ENCODE data around the gene DIP2B.
A peak's percentile ranks its signal among the peaks of the same experiment; 100 is the strongest.
"Not testable (repeated sequence)": the region's sequence is repeated elsewhere in the genome, so short reads cannot be mapped to it uniquely, and the experiment has no call there.

Gene DIP2B

GRCh38 chr12:50740307-50740706 lies 235.5 kb downstream of the DIP2B start:
- DNase-seq, result no peak

GRCh38 chr12:50742776-50743175 lies 238.0 kb downstream of the DIP2B start:
- DNase-seq, result no peak

- no peak for DNase-seq
Measured at GRCh38 chr12:50745861-50746260, 241.1 kb downstream of the DIP2B start.

GRCh38 chr12:50746431-50746830 lies 241.6 kb downstream of the DIP2B start:
- no peak for DNase-seq

- DNase-seq, result no peak
Measured at GRCh38 chr12:50747817-50748216, 243.0 kb downstream of the DIP2B start.

- DNase-seq, result no peak
Measured at GRCh38 chr12:50749459-50749882, 244.7 kb downstream of the DIP2B start.

GRCh38 chr12:50750366-50750765 lies 245.6 kb downstream of the DIP2B start:
- DNase-seq, result no peak

- DNase-seq, result no peak
Measured at GRCh38 chr12:50751948-50752721, 247.3 kb downstream of the DIP2B start.

- no peak for DNase-seq
Measured at GRCh38 chr12:50753232-50753769, 248.5 kb downstream of the DIP2B start.

GRCh38 chr12:50763639-50764285 lies 259.0 kb downstream of the DIP2B start, which contains the start of gene ATF1:
Gene ATF1, plus strand, starts transcription at chr12:50764101. Its CDS starts 16,045 bp downstream, at chr12:50780146.
- peak; percentile 80 to 88 for DNase-seq

- DNase-seq, result peak; percentile 62 to 74
Measured at GRCh38 chr12:50764286-50765094, 259.7 kb downstream of the DIP2B start.

GRCh38 chr12:50765095-50765911 lies 260.5 kb downstream of the DIP2B start:
- DNase-seq, result peak in 1 of 2 donors; percentile 68

- no peak for DNase-seq
Measured at GRCh38 chr12:50768391-50768790, 263.6 kb downstream of the DIP2B start.

GRCh38 chr12:50768813-50769212 lies 264.0 kb downstream of the DIP2B start:
- not testable (repeated sequence) for DNase-seq

- DNase-seq, result no peak
Measured at GRCh38 chr12:50771409-50771808, 266.6 kb downstream of the DIP2B start.

- DNase-seq, result no peak
Measured at GRCh38 chr12:50772470-50772869, 267.7 kb downstream of the DIP2B start.

- no peak for DNase-seq
Measured at GRCh38 chr12:50772877-50773276, 268.1 kb downstream of the DIP2B start.

GRCh38 chr12:50775251-50775650 lies 270.5 kb downstream of the DIP2B start:
- DNase-seq, result no peak

GRCh38 chr12:50776749-50777728 lies 272.3 kb downstream of the DIP2B start:
- no peak for DNase-seq

GRCh38 chr12:50778663-50779590 lies 274.1 kb downstream of the DIP2B start:
- DNase-seq, result no peak
